Measurements from ENCODE around the gene KCNQ5.

The KCNQ5 gene

DNA sequence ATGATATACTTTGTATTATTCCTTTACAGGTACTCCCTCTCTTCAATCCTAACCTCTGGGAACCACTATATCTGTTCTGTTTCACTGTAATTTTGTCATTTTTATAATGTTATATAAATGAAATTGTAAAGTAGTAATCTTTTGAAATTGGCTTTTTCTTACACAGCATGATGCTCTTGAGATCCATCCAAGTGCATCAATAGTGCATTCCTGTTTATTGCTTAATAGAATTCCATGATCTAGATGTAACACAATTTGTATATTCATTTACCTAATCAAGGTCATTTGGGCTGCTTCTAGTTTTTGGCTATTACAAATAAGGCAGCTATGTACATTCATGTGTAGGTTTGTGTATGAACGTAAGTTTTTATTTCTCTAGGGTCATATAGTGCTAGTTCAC is 428.8 kb downstream of the KCNQ5 start:
- Histone ChIP-seq H3K4me3 (ENCODE audit: low read depth in 1 of 2, low read length in 2 of 2) (no peak overlapping the region), H3K36me3 (ENCODE audit: insufficient read depth, low read length) (no peaks in the 10 kb centered on the region), H3K9ac (ENCODE audit: low read length) (no peak overlapping the region), H3K27ac (ENCODE audit: low read depth, low read length) (no peak overlapping the region), H3K27me3 (ENCODE audit: control insufficient read depth in 1 of 2, insufficient read depth in 2 of 2, low read length in 2 of 2) (no peaks in the 10 kb centered on the region), H3K4me1 (ENCODE audit: insufficient read depth, low read length) (no peaks in the 10 kb centered on the region), H3K9me3 (ENCODE audit: low read length) (no peaks in the 10 kb centered on the region)

DNA sequence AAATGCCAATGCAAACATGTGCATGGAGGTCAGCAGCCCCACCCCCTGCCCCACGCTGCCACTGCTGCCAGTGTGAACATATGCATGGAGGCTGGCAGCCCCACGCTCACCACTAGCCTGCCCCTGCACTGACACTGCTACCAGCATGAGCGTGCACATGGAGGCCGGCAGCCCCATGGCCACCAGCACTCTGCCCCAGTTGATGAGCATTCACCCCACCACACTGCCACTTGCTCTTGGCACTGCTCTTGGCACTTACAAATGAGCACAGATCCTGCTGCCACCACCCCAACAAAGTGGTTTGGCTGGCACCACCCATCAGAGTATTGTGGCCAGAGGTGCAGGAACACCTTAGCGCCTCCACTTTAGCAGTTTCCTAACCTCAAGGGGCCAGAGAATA is 429.3 kb downstream of the KCNQ5 start:
- Histone ChIP-seq H3K9ac (ENCODE audit: low read length) (no peak overlapping the region), H3K9me3 (ENCODE audit: low read length) (no peaks in the 10 kb centered on the region), H3K4me1 (ENCODE audit: insufficient read depth, low read length) (no peaks in the 10 kb centered on the region), H3K36me3 (ENCODE audit: insufficient read depth, low read length) (no peaks in the 10 kb centered on the region), H3K4me3 (ENCODE audit: low read depth in 1 of 2, low read length in 2 of 2) (no peak overlapping the region), H3K27ac (ENCODE audit: low read depth, low read length) (no peak overlapping the region), H3K27me3 (ENCODE audit: control insufficient read depth in 1 of 2, insufficient read depth in 2 of 2, low read length in 2 of 2) (no peaks in the 10 kb centered on the region)

DNA sequence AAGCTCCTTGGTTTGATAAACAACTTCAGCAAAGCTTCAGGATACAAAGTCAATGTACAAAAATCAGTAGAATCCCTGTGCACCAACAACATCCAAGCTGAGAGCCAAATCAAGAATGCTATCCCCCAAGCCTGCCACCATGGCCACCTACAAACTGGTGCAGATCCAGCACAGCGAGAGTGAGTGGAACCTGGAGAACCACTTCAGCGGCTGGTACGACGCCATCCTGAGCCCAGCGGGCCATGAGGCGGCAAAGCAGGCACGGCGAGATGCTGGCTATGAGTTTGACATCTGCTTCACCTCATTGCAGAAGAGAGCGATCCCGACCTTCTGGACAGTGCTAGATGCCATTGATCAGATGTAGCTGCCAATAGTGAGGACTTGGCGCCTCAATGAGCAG is 433.1 kb downstream of the KCNQ5 start:
- Histone ChIP-seq H3K27me3 (ENCODE audit: control insufficient read depth in 1 of 2, insufficient read depth in 2 of 2, low read length in 2 of 2) (no peaks in the 10 kb centered on the region), H3K9me3 (ENCODE audit: low read length) (no peaks in the 10 kb centered on the region), H3K4me3 (ENCODE audit: low read depth in 1 of 2, low read length in 2 of 2) (no peak overlapping the region), H3K27ac (ENCODE audit: low read depth, low read length) (no peak overlapping the region), H3K9ac (ENCODE audit: low read length) (no peak overlapping the region), H3K36me3 (ENCODE audit: insufficient read depth, low read length) (no peaks in the 10 kb centered on the region), H3K4me1 (ENCODE audit: insufficient read depth, low read length) (no peaks in the 10 kb centered on the region)

DNA sequence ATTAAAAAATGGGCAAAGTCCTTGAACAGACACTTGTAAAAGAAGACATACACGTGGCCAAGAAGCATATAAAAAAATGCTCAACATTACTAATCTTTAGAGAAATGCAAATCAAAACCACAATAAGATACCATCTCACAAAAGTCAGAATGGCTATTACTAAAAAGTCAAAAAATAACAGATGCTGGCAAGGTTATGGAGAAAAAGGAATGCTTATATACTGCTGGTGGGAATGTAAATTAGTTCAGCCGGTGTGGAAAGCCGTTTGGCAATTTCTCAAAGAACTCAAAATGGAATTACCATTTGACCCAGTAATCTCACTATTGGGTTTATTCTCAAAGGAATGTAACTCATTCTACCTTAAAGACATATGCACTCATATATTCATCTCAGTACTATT is 436.9 kb downstream of the KCNQ5 start:
- Histone ChIP-seq H3K4me1 (ENCODE audit: insufficient read depth, low read length) (no peaks in the 10 kb centered on the region), H3K36me3 (ENCODE audit: insufficient read depth, low read length) (no peaks in the 10 kb centered on the region), H3K27ac (ENCODE audit: low read depth, low read length) (no peak overlapping the region)

DNA sequence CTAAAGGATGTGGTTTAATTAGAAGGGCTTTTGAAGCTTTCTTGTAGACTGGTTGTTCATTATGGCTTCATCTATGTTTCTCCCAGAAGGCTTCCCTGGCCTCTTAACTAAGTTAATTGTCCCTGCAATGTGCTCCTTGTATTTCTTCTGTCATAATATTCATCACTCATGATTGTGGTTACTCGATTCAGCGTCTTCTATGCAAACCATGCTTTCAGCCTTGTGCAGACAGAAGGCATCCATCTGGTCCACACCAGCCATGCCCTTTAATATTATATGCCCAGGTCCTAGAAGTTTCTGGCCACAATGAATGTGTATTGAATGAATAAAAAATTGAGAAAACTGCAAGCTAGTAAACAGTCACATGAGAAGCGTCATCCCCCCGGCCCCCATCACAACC is 440.3 kb downstream of the KCNQ5 start:
- Histone ChIP-seq H3K4me1 (ENCODE audit: insufficient read depth, low read length) (no peaks in the 10 kb centered on the region), H3K27ac (ENCODE audit: low read depth, low read length) (no peak overlapping the region), H3K27me3 (ENCODE audit: control insufficient read depth in 1 of 2, insufficient read depth in 2 of 2, low read length in 2 of 2) (no peaks in the 10 kb centered on the region), H3K9ac (ENCODE audit: low read length) (no peak overlapping the region), H3K36me3 (ENCODE audit: insufficient read depth, low read length) (no peaks in the 10 kb centered on the region), H3K4me3 (ENCODE audit: low read depth in 1 of 2, low read length in 2 of 2) (no peak overlapping the region), H3K9me3 (ENCODE audit: low read length) (no peaks in the 10 kb centered on the region)

More for the DNA sequence above, 436.9 kb downstream of the KCNQ5 start:
- Histone ChIP-seq H3K9ac (ENCODE audit: low read length) (no peak overlapping the region), H3K4me3 (ENCODE audit: low read depth in 1 of 2, low read length in 2 of 2) (no peak overlapping the region), H3K27me3 (ENCODE audit: control insufficient read depth in 1 of 2, insufficient read depth in 2 of 2, low read length in 2 of 2) (no peaks in the 10 kb centered on the region), H3K9me3 (ENCODE audit: low read length) (no peaks in the 10 kb centered on the region)

DNA sequence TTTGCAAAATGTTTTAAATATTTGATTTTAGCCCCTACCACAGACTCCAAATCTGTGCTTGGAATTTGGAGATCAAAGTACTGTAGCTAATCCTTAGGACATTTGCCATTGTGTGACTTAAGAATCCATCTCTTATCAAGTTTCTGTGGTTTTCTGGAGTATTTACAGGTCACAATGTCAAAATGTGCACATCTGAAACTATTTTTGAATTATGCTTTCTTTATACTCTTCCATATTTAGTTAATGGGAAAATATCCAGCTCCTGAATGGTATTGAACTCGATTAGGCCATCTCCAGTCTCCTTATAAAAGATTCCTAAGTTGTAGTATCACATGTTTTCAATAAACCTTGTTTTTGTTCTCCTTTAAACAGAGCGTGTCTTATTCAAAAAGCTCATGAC is 441.0 kb downstream of the KCNQ5 start:
- Histone ChIP-seq H3K27me3 (ENCODE audit: control insufficient read depth in 1 of 2, insufficient read depth in 2 of 2, low read length in 2 of 2) (no peaks in the 10 kb centered on the region), H3K4me1 (ENCODE audit: insufficient read depth, low read length) (no peaks in the 10 kb centered on the region), H3K9ac (ENCODE audit: low read length) (no peak overlapping the region), H3K9me3 (ENCODE audit: low read length) (no peaks in the 10 kb centered on the region), H3K4me3 (ENCODE audit: low read depth in 1 of 2, low read length in 2 of 2) (no peak overlapping the region), H3K36me3 (ENCODE audit: insufficient read depth, low read length) (no peaks in the 10 kb centered on the region), H3K27ac (ENCODE audit: low read depth, low read length) (no peak overlapping the region)

DNA sequence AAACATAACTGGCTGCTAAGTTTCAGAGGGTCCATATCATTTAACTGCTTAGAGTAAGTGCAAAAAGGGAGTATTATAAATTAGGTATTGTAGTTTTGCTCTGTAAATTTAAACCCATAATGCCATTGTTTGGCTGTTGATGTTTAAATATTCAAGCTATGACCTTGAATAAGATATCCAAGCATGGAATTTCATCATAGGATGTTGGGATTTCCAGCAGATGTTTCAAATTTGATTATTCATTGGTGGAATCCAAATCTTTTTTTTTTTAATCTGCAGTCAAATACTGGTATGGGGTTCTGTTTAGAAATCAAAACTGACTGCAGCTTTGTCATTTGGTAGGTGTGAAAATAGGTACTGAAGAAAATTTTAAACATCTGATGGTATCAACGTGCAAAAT is 442.4 kb downstream of the KCNQ5 start:
- Histone ChIP-seq H3K9me3 (ENCODE audit: low read length) (no peaks in the 10 kb centered on the region), H3K4me1 (ENCODE audit: insufficient read depth, low read length) (no peaks in the 10 kb centered on the region), H3K9ac (ENCODE audit: low read length) (no peak overlapping the region), H3K27me3 (ENCODE audit: control insufficient read depth in 1 of 2, insufficient read depth in 2 of 2, low read length in 2 of 2) (no peaks in the 10 kb centered on the region), H3K36me3 (ENCODE audit: insufficient read depth, low read length) (no peaks in the 10 kb centered on the region), H3K27ac (ENCODE audit: low read depth, low read length) (no peak overlapping the region), H3K4me3 (ENCODE audit: low read depth in 1 of 2, low read length in 2 of 2) (no peak overlapping the region)

DNA sequence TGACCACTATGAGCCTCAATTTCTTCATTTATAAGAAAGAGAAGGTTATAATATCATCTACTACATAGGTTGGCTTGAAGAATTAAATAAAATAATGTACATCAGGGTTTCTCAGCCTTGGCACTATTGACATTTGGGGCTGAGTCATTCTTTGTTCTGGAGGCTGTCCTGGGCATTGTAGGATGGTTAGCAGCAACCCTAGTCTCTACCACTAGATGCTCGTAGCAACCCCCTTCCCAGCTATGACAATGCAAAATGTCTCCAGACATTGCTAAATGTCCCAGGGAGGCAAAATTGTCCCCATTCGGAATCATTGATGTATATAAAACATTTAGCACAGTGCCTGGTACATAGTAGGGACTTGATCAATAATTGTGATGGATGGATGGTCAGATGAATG is 451.4 kb downstream of the KCNQ5 start:
- Histone ChIP-seq H3K27me3 (ENCODE audit: control insufficient read depth in 1 of 2, insufficient read depth in 2 of 2, low read length in 2 of 2) (no peaks in the 10 kb centered on the region), H3K27ac (ENCODE audit: low read depth, low read length) (no peak overlapping the region), H3K9ac (ENCODE audit: low read length) (no peak overlapping the region), H3K4me1 (ENCODE audit: insufficient read depth, low read length) (no peaks in the 10 kb centered on the region), H3K36me3 (ENCODE audit: insufficient read depth, low read length) (no peaks in the 10 kb centered on the region), H3K9me3 (ENCODE audit: low read length) (no peaks in the 10 kb centered on the region), H3K4me3 (ENCODE audit: low read depth in 1 of 2, low read length in 2 of 2) (no peak overlapping the region)

DNA sequence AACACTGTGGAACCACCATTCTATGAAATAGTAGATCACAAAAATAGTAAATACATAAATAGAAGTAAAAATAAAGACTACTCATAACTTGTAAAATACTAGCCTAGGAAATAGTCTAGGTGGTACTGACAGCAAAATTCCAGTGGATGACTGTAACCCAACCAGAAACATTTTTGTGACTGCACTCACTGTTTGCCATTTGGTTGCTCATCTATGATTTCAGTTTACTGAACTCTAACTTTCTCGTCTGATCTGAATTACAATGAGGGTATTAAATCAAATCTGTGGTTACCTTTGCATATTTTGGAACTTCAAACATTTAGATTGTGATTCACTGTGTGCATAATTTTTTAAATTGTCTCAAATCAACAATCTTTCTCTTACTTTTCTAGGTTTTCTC is 452.3 kb downstream of the KCNQ5 start:
- Histone ChIP-seq H3K4me1 (ENCODE audit: insufficient read depth, low read length) (no peaks in the 10 kb centered on the region), H3K4me3 (ENCODE audit: low read depth in 1 of 2, low read length in 2 of 2) (no peak overlapping the region), H3K9ac (ENCODE audit: low read length) (no peak overlapping the region), H3K36me3 (ENCODE audit: insufficient read depth, low read length) (no peaks in the 10 kb centered on the region), H3K9me3 (ENCODE audit: low read length) (no peaks in the 10 kb centered on the region), H3K27ac (ENCODE audit: low read depth, low read length) (no peak overlapping the region), H3K27me3 (ENCODE audit: control insufficient read depth in 1 of 2, insufficient read depth in 2 of 2, low read length in 2 of 2) (no peaks in the 10 kb centered on the region)

DNA sequence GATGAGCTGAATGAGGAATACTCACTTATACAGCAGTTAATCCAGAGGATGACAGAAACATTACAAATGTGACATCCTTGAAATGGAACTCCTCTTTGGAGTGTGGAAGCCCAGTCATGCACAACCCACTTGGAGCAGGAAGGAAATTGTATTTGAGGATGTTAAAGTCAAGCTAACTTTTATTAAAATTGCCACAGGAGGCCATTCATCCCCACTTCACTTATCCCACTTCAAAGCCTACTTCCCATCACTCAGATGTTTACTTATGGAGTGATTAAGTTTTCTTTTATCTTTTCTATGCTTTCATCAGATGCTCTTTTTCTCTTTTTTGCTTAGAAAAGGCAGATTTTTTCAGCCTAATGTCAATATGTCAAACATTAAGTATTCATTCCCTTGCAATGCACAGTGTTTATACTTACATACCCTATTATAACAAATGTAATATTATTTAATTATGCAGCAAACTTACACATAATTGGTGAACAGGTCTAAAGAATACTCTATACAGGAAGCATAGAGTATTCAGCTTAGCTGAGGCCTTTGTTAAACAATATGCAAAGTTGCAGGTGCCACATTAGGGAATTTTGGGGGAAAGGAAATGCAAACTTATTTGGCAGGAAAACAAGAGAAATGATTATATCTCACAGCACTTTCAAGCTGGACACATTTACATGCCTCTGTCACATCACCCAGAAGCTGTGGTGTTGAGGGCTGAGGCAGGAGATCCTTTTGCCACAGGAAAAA is 454.5 kb downstream of the KCNQ5 start:
- H3K4me1 ChIP-seq (ENCODE audit: insufficient read depth, low read length): no peaks in the 10 kb centered on the region
- no peaks in the 10 kb centered on the region for H3K9me3 ChIP-seq (ENCODE audit: low read length)
- no peak overlapping the region for H3K4me3 ChIP-seq (ENCODE audit: low read depth in 1 of 2, low read length in 2 of 2)
- H3K9ac ChIP-seq (ENCODE audit: low read length): no peak overlapping the region
- no peaks in the 10 kb centered on the region for H3K27me3 ChIP-seq (ENCODE audit: control insufficient read depth in 1 of 2, insufficient read depth in 2 of 2, low read length in 2 of 2)
- no peaks in the 10 kb centered on the region for H3K36me3 ChIP-seq (ENCODE audit: insufficient read depth, low read length)
- H3K27ac ChIP-seq (ENCODE audit: low read depth, low read length): no peak overlapping the region

DNA sequence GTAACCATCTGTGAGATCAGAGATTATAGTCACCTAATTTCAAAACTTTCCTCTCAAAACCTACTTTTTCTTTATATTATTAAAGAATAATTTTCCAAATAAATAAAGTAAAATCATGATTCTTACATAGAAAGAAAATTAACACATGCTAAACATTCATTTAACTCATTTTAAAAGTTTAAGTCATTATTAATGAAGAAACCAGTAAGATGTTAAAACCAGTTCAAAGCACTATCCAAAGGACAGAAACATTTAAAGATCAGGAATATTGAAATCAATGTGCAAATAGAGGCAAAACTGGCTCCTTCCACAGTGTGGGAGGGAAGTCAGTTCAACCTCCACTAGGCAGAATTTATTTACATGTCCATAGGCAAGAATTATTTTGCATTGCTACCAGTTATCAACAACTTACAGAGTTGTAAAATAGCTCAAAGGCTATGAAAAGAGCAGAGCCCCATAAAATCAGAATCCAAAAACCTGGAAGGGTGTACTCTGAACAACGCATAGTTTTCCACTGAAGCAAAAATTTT is 456.5 kb downstream of the KCNQ5 start:
- Histone ChIP-seq H3K36me3 (ENCODE audit: insufficient read depth, low read length) (no peaks in the 10 kb centered on the region), H3K9ac (ENCODE audit: low read length) (no peak overlapping the region), H3K9me3 (ENCODE audit: low read length) (no peaks in the 10 kb centered on the region), H3K4me1 (ENCODE audit: insufficient read depth, low read length) (no peaks in the 10 kb centered on the region), H3K4me3 (ENCODE audit: low read depth in 1 of 2, low read length in 2 of 2) (no peak overlapping the region), H3K27ac (ENCODE audit: low read depth, low read length) (no peak overlapping the region), H3K27me3 (ENCODE audit: control insufficient read depth in 1 of 2, insufficient read depth in 2 of 2, low read length in 2 of 2) (no peaks in the 10 kb centered on the region)

DNA sequence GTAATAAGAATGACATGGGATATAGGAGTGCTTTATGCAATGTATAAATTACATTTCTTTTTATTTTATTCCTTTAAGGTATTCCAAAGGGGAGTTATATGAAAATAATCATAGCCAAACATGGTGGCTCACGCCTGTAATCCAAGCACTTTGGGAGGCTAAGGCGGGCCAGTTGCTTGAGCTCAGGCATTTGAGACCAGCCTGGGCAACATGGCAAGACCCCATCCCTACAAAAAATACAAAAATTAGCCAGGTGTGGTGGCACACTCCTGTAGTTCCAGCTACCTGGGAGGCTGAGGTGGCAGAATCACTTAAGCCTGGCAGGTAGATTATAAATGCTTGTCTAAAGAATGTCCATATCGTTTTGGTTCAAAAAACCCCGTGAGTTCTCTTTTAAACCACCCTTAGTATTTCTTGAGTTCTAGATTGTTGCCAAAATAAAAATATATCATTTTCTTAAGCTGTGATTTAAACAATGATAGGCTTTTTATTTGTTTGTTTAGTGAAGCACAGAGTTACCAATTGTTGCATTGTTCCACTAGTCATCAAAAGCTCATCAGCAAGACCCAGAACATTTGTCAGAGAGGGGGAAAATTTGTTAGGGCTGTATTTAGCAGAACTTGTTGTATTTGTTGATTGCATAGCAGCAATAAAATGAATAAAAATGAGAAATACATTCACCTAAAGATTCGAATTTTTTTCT is 457.2 kb downstream of the KCNQ5 start:
- H3K4me3 ChIP-seq (ENCODE audit: low read depth in 1 of 2, low read length in 2 of 2): no peak overlapping the region
- no peaks in the 10 kb centered on the region for H3K4me1 ChIP-seq (ENCODE audit: insufficient read depth, low read length)
- no peaks in the 10 kb centered on the region for H3K27me3 ChIP-seq (ENCODE audit: control insufficient read depth in 1 of 2, insufficient read depth in 2 of 2, low read length in 2 of 2)
- no peak overlapping the region for H3K27ac ChIP-seq (ENCODE audit: low read depth, low read length)
- no peaks in the 10 kb centered on the region for H3K9me3 ChIP-seq (ENCODE audit: low read length)
- no peaks in the 10 kb centered on the region for H3K36me3 ChIP-seq (ENCODE audit: insufficient read depth, low read length)
- H3K9ac ChIP-seq (ENCODE audit: low read length): no peak overlapping the region

Measured in muscle layer of colon (tissue), 2 donors.